Panc1 (cell line): ENCODE data around the gene CDYL.

Experiments used
- POLR2AphosphoS5 ChIP-seq: IDR thresholded peaks from 2 replicates; pipeline ENCODE4 v1.6.1; 2012; ENCODE audit warnings: mild to moderate bottlenecking, low read depth, low read length, moderate library complexity
- SIN3A ChIP-seq: IDR thresholded peaks from 2 replicates; pipeline ENCODE4 v1.6.1; 2012; ENCODE audit warnings: low read depth, mild to moderate bottlenecking, low read length, moderate library complexity, borderline replicate concordance; ENCODE audit not compliant: insufficient read depth
- TCF7L2 ChIP-seq: IDR thresholded peaks from 2 replicates; pipeline ENCODE4 v1.6.1; 2011; ENCODE audit warnings: mild to moderate bottlenecking, low read depth, low read length, inconsistent platforms
- TF ChIP-seq, protein P1 (sequence below): fragments of 450-650 bp; IDR thresholded peaks from 2 replicates; pipeline ENCODE4 v1.5.1; 2017; ENCODE audit warnings: mild to moderate bottlenecking
- TF ChIP-seq, protein P2 (sequence below), 2 experiments: IDR thresholded peaks; 2 replicates each; pipeline ENCODE4 v1.6.1; 2011 to 2012; ENCODE audit warnings: low read depth in 2 of 2, control low read depth in 1 of 2, low read length in 1 of 2, mild to moderate bottlenecking in 1 of 2, moderate library complexity in 1 of 2; ENCODE audit not compliant: insufficient read depth in 1 of 2

DNA sequence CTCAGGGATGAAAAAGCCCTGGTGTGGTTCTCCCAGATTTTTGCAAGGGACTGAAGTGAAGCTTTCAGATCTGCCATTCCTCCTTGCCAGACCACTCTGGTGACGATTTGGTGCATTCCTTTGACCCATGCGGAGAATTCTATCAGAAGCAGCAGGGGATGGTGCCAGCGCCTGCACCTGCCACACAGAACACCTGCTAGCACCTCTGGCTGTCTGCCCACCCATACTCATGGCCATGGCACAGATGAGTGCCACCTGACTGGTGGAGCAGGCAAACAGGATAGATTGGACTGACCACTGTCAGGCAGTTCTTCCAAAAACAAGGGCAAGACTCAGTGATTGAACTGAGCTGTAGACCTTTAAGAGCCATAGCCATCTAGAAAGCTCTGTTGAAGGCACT lies 107.1 kb downstream of the CDYL start:
- TF ChIP-seq, protein P1, sequence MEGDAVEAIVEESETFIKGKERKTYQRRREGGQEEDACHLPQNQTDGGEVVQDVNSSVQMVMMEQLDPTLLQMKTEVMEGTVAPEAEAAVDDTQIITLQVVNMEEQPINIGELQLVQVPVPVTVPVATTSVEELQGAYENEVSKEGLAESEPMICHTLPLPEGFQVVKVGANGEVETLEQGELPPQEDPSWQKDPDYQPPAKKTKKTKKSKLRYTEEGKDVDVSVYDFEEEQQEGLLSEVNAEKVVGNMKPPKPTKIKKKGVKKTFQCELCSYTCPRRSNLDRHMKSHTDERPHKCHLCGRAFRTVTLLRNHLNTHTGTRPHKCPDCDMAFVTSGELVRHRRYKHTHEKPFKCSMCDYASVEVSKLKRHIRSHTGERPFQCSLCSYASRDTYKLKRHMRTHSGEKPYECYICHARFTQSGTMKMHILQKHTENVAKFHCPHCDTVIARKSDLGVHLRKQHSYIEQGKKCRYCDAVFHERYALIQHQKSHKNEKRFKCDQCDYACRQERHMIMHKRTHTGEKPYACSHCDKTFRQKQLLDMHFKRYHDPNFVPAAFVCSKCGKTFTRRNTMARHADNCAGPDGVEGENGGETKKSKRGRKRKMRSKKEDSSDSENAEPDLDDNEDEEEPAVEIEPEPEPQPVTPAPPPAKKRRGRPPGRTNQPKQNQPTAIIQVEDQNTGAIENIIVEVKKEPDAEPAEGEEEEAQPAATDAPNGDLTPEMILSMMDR, result no peak
- TF ChIP-seq POLR2AphosphoS5 (no peak), SIN3A (no peak), TCF7L2 (no peak)
- TF ChIP-seq, protein P2, sequence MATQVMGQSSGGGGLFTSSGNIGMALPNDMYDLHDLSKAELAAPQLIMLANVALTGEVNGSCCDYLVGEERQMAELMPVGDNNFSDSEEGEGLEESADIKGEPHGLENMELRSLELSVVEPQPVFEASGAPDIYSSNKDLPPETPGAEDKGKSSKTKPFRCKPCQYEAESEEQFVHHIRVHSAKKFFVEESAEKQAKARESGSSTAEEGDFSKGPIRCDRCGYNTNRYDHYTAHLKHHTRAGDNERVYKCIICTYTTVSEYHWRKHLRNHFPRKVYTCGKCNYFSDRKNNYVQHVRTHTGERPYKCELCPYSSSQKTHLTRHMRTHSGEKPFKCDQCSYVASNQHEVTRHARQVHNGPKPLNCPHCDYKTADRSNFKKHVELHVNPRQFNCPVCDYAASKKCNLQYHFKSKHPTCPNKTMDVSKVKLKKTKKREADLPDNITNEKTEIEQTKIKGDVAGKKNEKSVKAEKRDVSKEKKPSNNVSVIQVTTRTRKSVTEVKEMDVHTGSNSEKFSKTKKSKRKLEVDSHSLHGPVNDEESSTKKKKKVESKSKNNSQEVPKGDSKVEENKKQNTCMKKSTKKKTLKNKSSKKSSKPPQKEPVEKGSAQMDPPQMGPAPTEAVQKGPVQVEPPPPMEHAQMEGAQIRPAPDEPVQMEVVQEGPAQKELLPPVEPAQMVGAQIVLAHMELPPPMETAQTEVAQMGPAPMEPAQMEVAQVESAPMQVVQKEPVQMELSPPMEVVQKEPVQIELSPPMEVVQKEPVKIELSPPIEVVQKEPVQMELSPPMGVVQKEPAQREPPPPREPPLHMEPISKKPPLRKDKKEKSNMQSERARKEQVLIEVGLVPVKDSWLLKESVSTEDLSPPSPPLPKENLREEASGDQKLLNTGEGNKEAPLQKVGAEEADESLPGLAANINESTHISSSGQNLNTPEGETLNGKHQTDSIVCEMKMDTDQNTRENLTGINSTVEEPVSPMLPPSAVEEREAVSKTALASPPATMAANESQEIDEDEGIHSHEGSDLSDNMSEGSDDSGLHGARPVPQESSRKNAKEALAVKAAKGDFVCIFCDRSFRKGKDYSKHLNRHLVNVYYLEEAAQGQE (IDR thresholded peaks at IDR 0.05; ENCODE audit: insufficient read depth in 1 of 2, low read depth in 2 of 2, low read length in 1 of 2), result no peak
